Measurements from ENCODE around the gene CFAP100. TPM values are rescaled to one million over a fixed set of nuclear protein-coding genes. Genes with fewer than 3 reads are reported as not detected.

The CFAP100 gene
- total RNA-seq, 4 donors from 2014 or later, result not detected

DNA sequence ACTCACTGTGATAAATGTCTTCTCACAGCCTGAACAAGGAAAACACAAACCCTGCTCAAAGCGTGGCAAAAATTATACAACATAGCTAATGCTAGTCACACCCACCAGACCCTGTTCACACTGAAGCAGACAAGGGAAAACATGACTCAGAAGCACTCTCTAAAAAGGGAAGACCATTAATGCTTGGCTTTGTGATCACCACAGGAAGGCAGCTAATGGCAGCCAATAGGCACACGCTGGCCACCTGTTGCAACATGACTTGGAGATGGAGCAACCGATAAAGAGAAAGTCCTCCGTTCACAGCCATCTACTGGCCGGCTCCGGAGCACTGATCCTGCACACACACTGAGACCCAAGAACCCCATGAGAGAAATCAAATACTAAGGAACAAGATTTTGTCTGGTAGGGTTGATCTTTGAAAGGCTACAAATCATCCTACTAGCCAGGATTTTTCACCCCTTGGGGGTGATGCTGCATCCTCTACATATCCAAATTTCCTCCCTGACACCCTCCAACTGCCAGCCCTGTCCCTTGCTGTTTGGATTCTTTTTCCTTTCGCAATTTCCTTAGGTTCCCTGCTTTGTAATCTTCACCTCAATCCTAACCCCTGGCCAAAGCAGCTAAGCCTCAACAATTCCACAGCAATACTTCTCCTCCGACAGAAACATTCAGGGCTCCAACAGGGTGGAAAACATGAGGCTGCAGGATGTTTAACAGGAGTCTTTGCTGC is 77.7 kb downstream of the CFAP100 start:
- DNase-seq (ENCODE audit: low spot score in 2 of 2), result peak; percentile 85 to 94
- H3K4me3 ChIP-seq (ENCODE audit: low read depth, poor library complexity, severe bottlenecking), result no peak overlapping the region
- TF ChIP-seq, protein P1, sequence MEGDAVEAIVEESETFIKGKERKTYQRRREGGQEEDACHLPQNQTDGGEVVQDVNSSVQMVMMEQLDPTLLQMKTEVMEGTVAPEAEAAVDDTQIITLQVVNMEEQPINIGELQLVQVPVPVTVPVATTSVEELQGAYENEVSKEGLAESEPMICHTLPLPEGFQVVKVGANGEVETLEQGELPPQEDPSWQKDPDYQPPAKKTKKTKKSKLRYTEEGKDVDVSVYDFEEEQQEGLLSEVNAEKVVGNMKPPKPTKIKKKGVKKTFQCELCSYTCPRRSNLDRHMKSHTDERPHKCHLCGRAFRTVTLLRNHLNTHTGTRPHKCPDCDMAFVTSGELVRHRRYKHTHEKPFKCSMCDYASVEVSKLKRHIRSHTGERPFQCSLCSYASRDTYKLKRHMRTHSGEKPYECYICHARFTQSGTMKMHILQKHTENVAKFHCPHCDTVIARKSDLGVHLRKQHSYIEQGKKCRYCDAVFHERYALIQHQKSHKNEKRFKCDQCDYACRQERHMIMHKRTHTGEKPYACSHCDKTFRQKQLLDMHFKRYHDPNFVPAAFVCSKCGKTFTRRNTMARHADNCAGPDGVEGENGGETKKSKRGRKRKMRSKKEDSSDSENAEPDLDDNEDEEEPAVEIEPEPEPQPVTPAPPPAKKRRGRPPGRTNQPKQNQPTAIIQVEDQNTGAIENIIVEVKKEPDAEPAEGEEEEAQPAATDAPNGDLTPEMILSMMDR (IDR thresholded peaks at IDR 0.05), result no peak
- no peak for TF ChIP-seq POLR2A (IDR thresholded peaks at IDR 0.05)
- intact Hi-C loops (cut with DNase I; ENCODE audit: low total_unique reads), result no loop called here
- 22 to 25% methylated on average over 8 of the region's 8 CpGs for WGBS, 2 donors

- WGBS, 2 donors, result 75 to 76% methylated on average over 14 of the region's 14 CpGs
- DNase-seq (ENCODE audit: low spot score in 2 of 2), result no peak
- no peak overlapping the region for H3K4me3 ChIP-seq (ENCODE audit: low read depth, poor library complexity, severe bottlenecking)
- TF ChIP-seq POLR2A (IDR thresholded peaks at IDR 0.05), result no peak
- TF ChIP-seq, protein P1 (IDR thresholded peaks at IDR 0.05), result no peak
- intact Hi-C loops (cut with DNase I; ENCODE audit: low total_unique reads), result no loop called here
Measured at GRCh38 chr3:126473292-126474168, 78.8 kb downstream of the CFAP100 start.

GRCh38 chr3:126474498-126475412 is 80.0 kb downstream of the CFAP100 start:
- intact Hi-C loops (cut with DNase I; ENCODE audit: low total_unique reads), result no loop called here
- 7 to 12% methylated on average over 42 to 44 of the region's 72 CpGs for WGBS, 2 donors
- peak; percentile 25 to 89 for DNase-seq (ENCODE audit: low spot score in 2 of 2)
- H3K4me3 ChIP-seq (ENCODE audit: low read depth, poor library complexity, severe bottlenecking), result peak overlapping the region; percentile 63
- TF ChIP-seq, protein P1 (IDR thresholded peaks at IDR 0.05), result no peak
- TF ChIP-seq POLR2A (IDR thresholded peaks at IDR 0.05), result no peak

DNA sequence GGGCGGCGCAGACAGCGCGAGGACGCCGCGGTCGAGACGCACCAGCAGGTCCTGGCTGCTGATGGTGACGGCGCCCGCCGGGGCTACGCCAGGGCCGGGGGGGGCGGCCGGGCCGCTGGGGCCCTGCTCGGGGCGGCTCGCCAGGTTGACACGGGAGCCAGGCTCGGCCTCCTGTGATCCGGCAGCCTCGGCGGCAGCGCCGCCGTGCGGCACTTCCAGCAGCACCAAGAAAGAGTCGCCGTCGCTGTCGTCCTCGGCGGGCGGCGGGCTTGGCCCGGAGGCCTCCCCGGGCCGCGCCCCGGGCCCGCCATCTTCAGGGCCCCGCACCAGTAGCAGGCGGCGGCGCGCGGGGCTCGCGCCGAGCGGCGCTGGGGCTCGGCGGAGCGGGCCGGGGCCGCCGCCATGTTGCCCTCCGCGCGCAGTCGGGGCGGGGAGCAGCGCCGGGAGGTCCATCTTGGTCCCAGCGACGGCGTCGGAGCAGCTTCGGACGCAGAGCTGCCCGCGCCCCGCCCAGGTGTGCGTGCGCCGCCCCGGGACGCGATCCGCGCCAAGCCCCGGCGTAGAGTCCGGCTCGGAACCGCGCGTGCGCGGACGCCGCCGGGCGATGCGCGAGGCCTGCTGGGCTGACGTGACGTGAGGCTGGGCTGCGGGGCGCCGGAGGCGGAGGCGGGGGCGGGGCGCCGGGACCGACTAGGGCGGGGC is 80.9 kb downstream of the CFAP100 start, which contains the start of gene ZXDC:
ZXDC (minus strand) TSS at position 479 of the 702 bp plus-strand sequence; CDS start at position 453, 26 bp downstream.
- intact Hi-C loops (cut with DNase I; ENCODE audit: low total_unique reads), result no loop called here
- 0 to 4% methylated on average over 19 to 68 of the region's 112 CpGs for WGBS, 2 donors
- TF ChIP-seq, protein P1 (IDR thresholded peaks at IDR 0.05), result no peak
- TF ChIP-seq POLR2A (IDR thresholded peaks at IDR 0.05), result peak in 1 of 2 donors; percentile 43

More for the DNA sequence above, 80.9 kb downstream of the CFAP100 start, which contains the start of gene ZXDC:
- peak within 1 kb of the TSS; percentile 63 for H3K4me3 ChIP-seq (ENCODE audit: low read depth, poor library complexity, severe bottlenecking)
- DNase-seq (ENCODE audit: low spot score in 2 of 2), result peak; percentile 89 to 98
